ENCODE data around the gene HSFX1.

GRCh38 chrX:149818652-149819051 is 44.8 kb downstream of the HSFX1 start:
- TF ChIP-seq CTCF (IDR thresholded peaks at IDR 0.05) (no peak), POLR2AphosphoS5 (IDR thresholded peaks at IDR 0.05; ENCODE audit: low read depth, low read length) (no peak), REST (IDR thresholded peaks at IDR 0.05; ENCODE audit: insufficient read depth in 1 of 2, low read depth in 2 of 2, low read length in 1 of 2) (no peak), TCF7L2 (IDR thresholded peaks at IDR 0.05; ENCODE audit: low read depth, low read length) (no peak), SIN3A (IDR thresholded peaks at IDR 0.05; ENCODE audit: borderline replicate concordance, insufficient read depth, low read depth, low read length) (no peak)
